Calu3 (cell line): ENCODE data around the gene RRP9. TPM values are rescaled to one million over a fixed set of nuclear protein-coding genes. Genes with fewer than 3 reads are reported as not detected.

ENCODE experiments used
- BruUV-seq: library from RNA; stranded (reverse); fragments of 400-500 nt; replicated peaks from 2 replicates; lab custom pipeline; 2021; lab: Mats Ljungman, UMichigan
- CTCF ChIA-PET: fragments of 300-600 bp; sonication (Branson Sonifier 250); formaldehyde crosslinking; loops from one replicate; lab custom pipeline; 2022; ENCODE audit warnings: antibody characterized with exemption; lab: Charles Lee
- DNase-seq: peaks from one replicate; pipeline ENCODE4 v3.0.0; 2022
- H3K27ac Mint-ChIP-seq: one replicate; pipeline ENCODE4 v1.8.0; 2022; ENCODE audit warnings: mixed read lengths; ENCODE audit not compliant: unreplicated experiment
- H3K27me3 Mint-ChIP-seq: one replicate; pipeline ENCODE4 v1.8.0; 2022; ENCODE audit warnings: mixed read lengths; ENCODE audit not compliant: unreplicated experiment
- H3K36me3 Mint-ChIP-seq: one replicate; pipeline ENCODE4 v1.8.0; 2022; ENCODE audit warnings: mild to moderate bottlenecking, moderate library complexity, mixed read lengths; ENCODE audit not compliant: insufficient read depth, unreplicated experiment
- H3K4me1 Mint-ChIP-seq: one replicate; pipeline ENCODE4 v1.8.0; 2022; ENCODE audit warnings: mild to moderate bottlenecking, low read depth, mixed read lengths; ENCODE audit not compliant: unreplicated experiment
- H3K4me3 Mint-ChIP-seq: one replicate; pipeline ENCODE4 v1.8.0; 2022; ENCODE audit warnings: mild to moderate bottlenecking, low read depth, moderate library complexity, mixed read lengths; ENCODE audit not compliant: unreplicated experiment
- H3K9me3 Mint-ChIP-seq: one replicate; pipeline ENCODE4 v1.8.0; 2022; ENCODE audit warnings: low read depth, mixed read lengths; ENCODE audit not compliant: unreplicated experiment
- CTCF ChIP-seq: fragments of 200-600 bp; IDR thresholded peaks from one replicate; pipeline ENCODE4 v1.8.0; 2022; ENCODE audit warnings: antibody characterized with exemption; ENCODE audit not compliant: unreplicated experiment
- intact Hi-C: fragments of 100-400 bp; cut with micrococcal nuclease; formaldehyde crosslinking; loops from one replicate; pipeline ENCODE4 v1.10.0; 2022; ENCODE audit not compliant: unreplicated experiment
- total RNA-seq: library from RNA; stranded (reverse); gene quantifications from 2 replicates; pipeline ENCODE4 v1.2.3, GENCODE V29; 2022

Gene RRP9
- total RNA-seq, 1 experiment from 2014 or later, result 39.3 TPM

GRCh38 chr3:51943451-51944391 is 2.0 kb upstream of the RRP9 start:
- no peak for TF ChIP-seq CTCF
- no peak for DNase-seq
- Mint-ChIP-seq H3K27me3 (no peaks in the 10 kb centered on the region), H3K4me1 (peaks cover 15% of the 10 kb centered on the region), H3K9me3 (no peaks in the 10 kb centered on the region), H3K36me3 (peaks cover 33% of the 10 kb centered on the region), H3K27ac (no peak overlapping the region), H3K4me3 (no peak overlapping the region)
- no TSS peak for BruUV-seq
- CTCF ChIA-PET, result interaction anchor here (0.9 to 3.4 kb wide), 4 partner anchors 30 to 324 kb away, joined by 3 to 30 read pairs (median 8); partner anchors contain the start of genes ABHD14A, ABHD14B, ACY1 and RPL29
- intact Hi-C loops, result loop anchor here (5.0 kb wide), 1 partner anchor 114 kb away; the partner anchor contains the start of gene DUSP7

- Mint-ChIP-seq H3K4me3 (peak overlapping the region; percentile 62), H3K27ac (peak overlapping the region; percentile 59), H3K4me1 (peaks cover 15% of the 10 kb centered on the region), H3K36me3 (peaks cover 33% of the 10 kb centered on the region), H3K27me3 (no peaks in the 10 kb centered on the region), H3K9me3 (no peaks in the 10 kb centered on the region)
- peak; percentile 66 for DNase-seq
- TF ChIP-seq CTCF, result no peak
- CTCF ChIA-PET, result interaction anchor here (1.2 to 3.4 kb wide), 3 partner anchors 31 to 53 kb away, joined by 5 to 30 read pairs (median 10); partner anchors contain the start of genes ABHD14A, ABHD14B, ACY1 and RPL29
- TSS peak; percentile 74 for BruUV-seq
- intact Hi-C loops, result loop anchor here (5.0 kb wide), 1 partner anchor 114 kb away; the partner anchor contains the start of gene DUSP7
Observed at GRCh38 chr3:51942603-51943450, 1.1 kb upstream of the RRP9 start.

- intact Hi-C loops, result loop anchor here (1.0 to 5.0 kb wide), 2 partner anchors 33 to 116 kb away; partner anchors contain the start of genes ABHD14B and DUSP7
- Mint-ChIP-seq H3K9me3 (no peaks in the 10 kb centered on the region), H3K27me3 (no peaks in the 10 kb centered on the region), H3K27ac (peak overlapping the region; percentile 4), H3K4me3 (peak overlapping the region; percentile 62), H3K4me1 (peaks cover 15% of the 10 kb centered on the region), H3K36me3 (peaks cover 41% of the 10 kb centered on the region)
- no peak for DNase-seq
- no peak for TF ChIP-seq CTCF
- no TSS peak for BruUV-seq
- CTCF ChIA-PET, result interaction anchor here (0.7 to 3.4 kb wide), 5 partner anchors 26 to 296 kb away, joined by 3 to 30 read pairs (median 5); partner anchors contain the start of genes ABHD14A, ABHD14B, ACY1 and PCBP4
Observed at GRCh38 chr3:51941463-51941797, 274 bp downstream of the RRP9 start.
